Neural crest cell (in vitro differentiated cells): ENCODE data around the gene GPR153. TPM values are rescaled to one million over a fixed set of nuclear protein-coding genes. Genes with fewer than 3 reads are reported as not detected.
A peak's percentile ranks its signal among the peaks of the same experiment; 100 is the strongest.

Experiments used
- DNase-seq: peaks from one replicate; pipeline ENCODE4 v3.0.0; 2021; ENCODE audit warnings: low read depth, mixed read lengths, low spot score
- H3K27ac Mint-ChIP-seq: one replicate; pipeline ENCODE4 v1.8.0; 2021; ENCODE audit warnings: mild to moderate bottlenecking, mixed read lengths; ENCODE audit not compliant: unreplicated experiment
- H3K27me3 Mint-ChIP-seq: 2 replicates; pipeline ENCODE4 v1.8.0; 2021; ENCODE audit warnings: low read depth, mild to moderate bottlenecking, mixed read lengths
- H3K36me3 Mint-ChIP-seq: 2 replicates; pipeline ENCODE4 v1.8.0; 2021; ENCODE audit warnings: low read depth, mild to moderate bottlenecking, mixed read lengths
- H3K4me1 Mint-ChIP-seq: 2 replicates; pipeline ENCODE4 v1.8.0; 2021; ENCODE audit warnings: mixed read lengths
- H3K4me3 Mint-ChIP-seq: one replicate; pipeline ENCODE4 v1.8.0; 2021; ENCODE audit warnings: mild to moderate bottlenecking, mixed read lengths
- H3K9me3 Mint-ChIP-seq: 2 replicates; pipeline ENCODE4 v1.8.0; 2021; ENCODE audit warnings: mixed read lengths
- total RNA-seq: library from RNA; stranded (reverse); gene quantifications from 2 replicates; pipeline ENCODE4 v1.2.1, GENCODE V29; 2021
- TF ChIP-seq, protein P1 (sequence below): fragments of 200-600 bp; sonication (generic); conservative IDR thresholded peaks from 2 replicates; pipeline ENCODE4 v1.5.0; 2021; ENCODE audit warnings: antibody characterized with exemption, mild to moderate bottlenecking

GPR153 gene
- total RNA-seq, 1 donor from 2014 or later, result 28.1 TPM

DNA sequence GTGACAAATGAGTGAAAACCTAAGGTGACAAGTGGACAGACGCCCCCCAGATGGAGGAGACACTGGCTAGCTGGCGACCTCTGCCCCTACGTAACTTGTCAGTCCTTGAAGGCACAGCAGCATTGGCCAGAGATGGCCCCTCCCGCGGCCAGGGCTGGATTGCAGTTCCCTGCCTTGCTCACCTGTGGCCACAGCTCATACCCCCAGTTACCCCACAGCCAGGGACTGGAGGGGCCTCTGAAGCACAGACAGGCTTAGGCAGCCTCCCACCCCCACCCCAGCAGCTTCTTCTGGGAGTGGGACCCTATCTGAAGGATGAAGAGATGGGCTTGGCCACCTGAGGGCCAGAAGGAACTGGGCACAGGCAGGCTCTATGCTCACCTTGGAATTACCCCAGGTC, 13.2 kb downstream of the GPR153 start:
- TF ChIP-seq, protein P1, sequence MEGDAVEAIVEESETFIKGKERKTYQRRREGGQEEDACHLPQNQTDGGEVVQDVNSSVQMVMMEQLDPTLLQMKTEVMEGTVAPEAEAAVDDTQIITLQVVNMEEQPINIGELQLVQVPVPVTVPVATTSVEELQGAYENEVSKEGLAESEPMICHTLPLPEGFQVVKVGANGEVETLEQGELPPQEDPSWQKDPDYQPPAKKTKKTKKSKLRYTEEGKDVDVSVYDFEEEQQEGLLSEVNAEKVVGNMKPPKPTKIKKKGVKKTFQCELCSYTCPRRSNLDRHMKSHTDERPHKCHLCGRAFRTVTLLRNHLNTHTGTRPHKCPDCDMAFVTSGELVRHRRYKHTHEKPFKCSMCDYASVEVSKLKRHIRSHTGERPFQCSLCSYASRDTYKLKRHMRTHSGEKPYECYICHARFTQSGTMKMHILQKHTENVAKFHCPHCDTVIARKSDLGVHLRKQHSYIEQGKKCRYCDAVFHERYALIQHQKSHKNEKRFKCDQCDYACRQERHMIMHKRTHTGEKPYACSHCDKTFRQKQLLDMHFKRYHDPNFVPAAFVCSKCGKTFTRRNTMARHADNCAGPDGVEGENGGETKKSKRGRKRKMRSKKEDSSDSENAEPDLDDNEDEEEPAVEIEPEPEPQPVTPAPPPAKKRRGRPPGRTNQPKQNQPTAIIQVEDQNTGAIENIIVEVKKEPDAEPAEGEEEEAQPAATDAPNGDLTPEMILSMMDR, result no peak
- no peak overlapping the region for H3K27ac Mint-ChIP-seq
- peaks cover 79% of the 10 kb centered on the region for H3K27me3 Mint-ChIP-seq
- DNase-seq, result no peak
- H3K9me3 Mint-ChIP-seq, result no peaks in the 10 kb centered on the region
- H3K36me3 Mint-ChIP-seq, result no peaks in the 10 kb centered on the region
- peaks cover 15% of the 10 kb centered on the region for H3K4me1 Mint-ChIP-seq
- peak overlapping the region; percentile 94 for H3K4me3 Mint-ChIP-seq

DNA sequence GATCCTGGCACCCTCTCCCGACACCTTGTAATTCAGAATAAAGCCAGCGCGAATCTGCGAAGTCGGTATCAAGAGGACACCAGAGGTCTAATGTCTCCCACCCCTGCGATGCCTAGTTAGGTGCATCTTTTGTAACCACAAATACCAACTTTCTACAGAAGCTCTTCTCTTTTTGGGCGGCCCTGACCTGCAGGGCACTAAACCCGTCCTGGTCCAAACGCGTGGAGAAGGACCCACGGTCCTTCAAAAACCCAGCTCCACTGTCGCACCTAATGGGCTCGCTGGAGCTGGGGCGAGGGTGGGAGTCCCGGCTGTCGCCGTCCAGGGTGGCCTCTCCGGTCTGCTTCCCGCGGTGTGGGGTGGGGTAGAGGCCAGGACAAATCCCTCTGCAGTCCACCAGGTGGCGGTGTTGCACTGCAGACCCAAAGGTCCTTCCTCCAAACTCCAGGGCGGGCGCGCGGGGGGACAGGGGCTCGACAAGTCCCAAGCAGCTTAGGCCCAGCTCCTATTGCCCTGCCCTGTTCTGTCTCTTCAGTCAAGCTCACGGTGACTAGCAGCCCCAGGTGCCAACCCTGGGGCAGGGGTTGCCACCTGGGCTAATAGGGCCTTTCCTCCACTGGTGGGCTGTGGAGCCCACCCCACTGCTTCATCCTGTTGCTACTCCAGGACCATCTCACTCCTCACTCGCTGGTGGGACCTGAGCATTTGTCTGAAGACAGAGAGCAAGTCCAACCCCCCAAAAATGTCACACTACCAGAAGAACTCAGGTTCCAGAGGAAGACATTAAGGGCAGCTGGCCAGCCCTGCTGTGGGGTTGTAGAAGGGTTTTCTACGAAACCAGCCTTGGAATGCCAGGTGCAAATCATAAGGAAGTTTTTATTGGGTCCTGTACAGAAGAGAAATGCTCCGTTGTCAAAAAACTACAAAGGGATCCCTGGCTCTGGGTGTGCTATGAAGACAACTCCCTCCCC, 14.1 kb downstream of the GPR153 start:
- TF ChIP-seq, protein P1, result peak; percentile 98
- Mint-ChIP-seq H3K36me3 (no peaks in the 10 kb centered on the region), H3K4me3 (peak overlapping the region; percentile 94), H3K9me3 (no peaks in the 10 kb centered on the region), H3K27ac (peak overlapping the region; percentile 90), H3K4me1 (peaks cover 15% of the 10 kb centered on the region), H3K27me3 (peaks cover 77% of the 10 kb centered on the region)
- DNase-seq, result peak; percentile 95

DNA sequence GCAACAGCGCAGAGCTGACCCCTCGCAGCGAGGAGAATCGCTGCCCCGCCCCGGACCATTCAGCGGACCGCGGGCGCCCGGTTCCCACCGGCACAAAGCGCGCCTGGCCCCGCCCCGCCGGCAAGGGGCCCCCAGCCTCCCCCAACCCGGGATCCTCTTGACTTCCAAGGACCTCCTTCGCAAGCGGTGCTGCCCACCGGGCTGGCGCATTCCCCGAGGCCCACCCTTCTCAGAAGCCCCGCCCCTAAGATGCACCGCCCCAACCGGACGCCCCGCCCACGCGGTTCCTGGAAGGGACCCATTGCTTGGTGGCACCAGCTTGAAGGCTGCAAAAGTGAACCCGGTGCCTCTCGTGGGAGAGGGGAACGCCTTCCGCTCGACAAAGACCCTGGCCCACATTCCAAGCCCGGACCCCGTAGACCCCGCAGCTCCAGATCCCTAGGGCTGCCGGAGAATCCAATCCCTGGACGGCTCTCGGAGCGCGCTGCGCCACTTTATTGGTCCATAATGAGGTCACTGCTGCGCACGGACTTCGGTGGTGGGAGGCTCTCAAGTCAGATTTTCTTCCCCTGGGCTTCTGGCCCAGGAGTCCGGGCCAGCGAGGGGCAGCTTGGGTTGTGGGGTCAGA, 14.9 kb downstream of the GPR153 start:
- Mint-ChIP-seq H3K4me3 (peak overlapping the region; percentile 94), H3K27me3 (peaks cover 79% of the 10 kb centered on the region), H3K9me3 (no peaks in the 10 kb centered on the region), H3K4me1 (peaks cover 23% of the 10 kb centered on the region), H3K36me3 (no peaks in the 10 kb centered on the region), H3K27ac (peak overlapping the region; percentile 81)
- DNase-seq, result peak; percentile 71
- TF ChIP-seq, protein P1, result no peak

DNA sequence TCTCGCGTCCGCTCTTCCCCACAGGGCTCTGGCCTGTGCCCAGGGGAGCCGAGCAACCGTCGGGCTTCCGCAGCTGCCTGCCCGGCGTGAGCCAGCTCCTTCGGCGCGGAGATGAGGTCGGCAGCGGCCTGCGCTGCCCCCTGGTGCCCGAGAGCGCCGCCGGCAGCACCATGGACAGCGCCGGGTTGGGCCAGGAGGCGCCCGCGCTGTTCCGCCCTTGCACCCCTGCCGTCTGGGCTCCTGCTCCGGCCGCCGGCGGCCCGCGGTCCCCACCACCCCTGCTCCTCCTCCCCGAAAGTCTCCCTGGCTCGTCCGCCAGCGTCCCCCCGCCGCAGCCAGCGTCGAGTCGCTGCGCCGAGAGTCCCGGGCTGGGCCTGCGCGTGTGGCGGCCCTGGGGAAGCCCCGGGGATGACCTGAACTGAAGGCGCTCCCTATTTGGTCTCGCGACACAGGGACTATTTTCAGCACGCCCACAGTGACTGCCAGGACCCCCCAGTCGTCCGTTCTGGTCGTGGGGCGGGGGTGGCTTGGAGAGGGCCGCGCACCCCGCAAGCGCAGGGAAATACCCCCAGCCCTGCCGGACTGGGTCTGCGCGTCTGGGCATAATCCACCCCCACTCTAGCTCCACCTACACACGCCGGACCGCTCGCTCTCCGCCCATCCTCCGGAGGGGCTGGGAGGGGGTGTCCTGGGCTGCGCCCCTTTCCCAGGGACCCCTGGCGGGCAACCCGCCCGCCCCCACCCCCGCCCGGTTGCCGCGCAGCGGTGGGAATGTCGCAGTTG, 15.6 kb downstream of the GPR153 start:
- Mint-ChIP-seq H3K27me3 (peaks cover 77% of the 10 kb centered on the region), H3K4me3 (peak overlapping the region; percentile 70), H3K9me3 (no peaks in the 10 kb centered on the region), H3K36me3 (no peaks in the 10 kb centered on the region), H3K4me1 (peaks cover 28% of the 10 kb centered on the region), H3K27ac (no peak overlapping the region)
- peak; percentile 87 for DNase-seq
- TF ChIP-seq, protein P1, result peak; percentile 78

DNA sequence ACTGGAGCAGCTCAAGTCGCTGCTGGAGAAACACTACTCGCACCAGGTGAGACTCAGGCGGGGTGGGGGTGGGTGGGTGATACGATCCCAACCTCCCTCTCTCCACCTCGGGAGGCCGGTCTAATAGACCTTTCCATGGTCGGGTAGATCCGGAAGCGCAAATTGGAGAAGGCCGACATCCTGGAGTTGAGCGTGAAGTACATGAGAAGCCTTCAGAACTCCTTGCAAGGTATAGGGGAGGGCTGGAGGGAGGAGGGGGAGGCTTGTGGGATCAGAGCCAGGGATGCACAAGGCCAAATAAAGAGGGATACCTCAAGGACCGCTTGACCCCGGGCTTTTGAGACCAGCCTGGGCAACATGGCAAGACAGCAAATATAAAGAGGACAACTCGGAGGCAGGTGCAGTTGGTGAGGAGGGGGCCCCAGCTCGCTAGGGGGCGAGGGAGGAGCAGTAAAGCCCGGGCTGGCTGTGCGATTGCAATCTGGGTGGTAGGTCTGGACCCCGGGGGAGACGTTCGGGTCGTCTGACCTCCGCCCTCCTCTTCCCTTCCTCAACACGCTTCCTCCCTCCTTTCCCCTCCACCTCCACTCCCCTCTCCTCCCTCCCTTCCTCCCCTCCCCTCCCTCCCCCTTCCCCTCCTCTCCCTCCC, 16.4 kb downstream of the GPR153 start:
- TF ChIP-seq, protein P1, result no peak
- Mint-ChIP-seq H3K4me3 (peak overlapping the region; percentile 84), H3K27me3 (peaks cover 75% of the 10 kb centered on the region), H3K9me3 (no peaks in the 10 kb centered on the region), H3K27ac (no peak overlapping the region), H3K36me3 (no peaks in the 10 kb centered on the region), H3K4me1 (peaks cover 35% of the 10 kb centered on the region)
- no peak for DNase-seq
